ENCODE measurements around the gene CASS4.
A peak's percentile ranks its signal among the peaks of the same experiment; 100 is the strongest.

Gene CASS4

GRCh38 chr20:56451056-56451765 is 39.2 kb downstream of the CASS4 start:
- DNase-seq, result no peak

GRCh38 chr20:56453352-56453751 is 41.3 kb downstream of the CASS4 start:
- DNase-seq, result no peak

- DNase-seq, result no peak
Observed at GRCh38 chr20:56454754-56455153, 42.7 kb downstream of the CASS4 start.

- no peak for DNase-seq
Observed at GRCh38 chr20:56458206-56458821, 46.3 kb downstream of the CASS4 start.

- no peak for DNase-seq
Observed at GRCh38 chr20:56460459-56460858, 48.4 kb downstream of the CASS4 start.

GRCh38 chr20:56461576-56461975 is 49.5 kb downstream of the CASS4 start:
- DNase-seq, result no peak

- no peak for DNase-seq
Observed at GRCh38 chr20:56463428-56463827, 51.4 kb downstream of the CASS4 start.

GRCh38 chr20:56465997-56466396 is 53.9 kb downstream of the CASS4 start:
- no peak for DNase-seq

GRCh38 chr20:56467968-56468315 is 55.9 kb downstream of the CASS4 start:
- DNase-seq, result no peak

GRCh38 chr20:56468316-56469076 is 56.4 kb downstream of the CASS4 start, which contains the start of gene RTF2:
Gene RTF2, plus strand, starts transcription at chr20:56468627. Its CDS starts 71 bp downstream, at chr20:56468698.
- peak; percentile 95 for DNase-seq

- DNase-seq, result no peak
Observed at GRCh38 chr20:56469077-56469449, 57.0 kb downstream of the CASS4 start.

- no peak for DNase-seq
Observed at GRCh38 chr20:56483970-56484369, 71.9 kb downstream of the CASS4 start.

- DNase-seq, result no peak
Observed at GRCh38 chr20:56487216-56487615, 75.2 kb downstream of the CASS4 start.

- no peak for DNase-seq
Observed at GRCh38 chr20:56488566-56488965, 76.5 kb downstream of the CASS4 start.

- DNase-seq, result no peak
Observed at GRCh38 chr20:56501116-56501515, 89.1 kb downstream of the CASS4 start.

GRCh38 chr20:56503916-56504315 is 91.9 kb downstream of the CASS4 start:
- DNase-seq, result no peak

- no peak for DNase-seq
Observed at GRCh38 chr20:56504373-56505005, 92.4 kb downstream of the CASS4 start.

GRCh38 chr20:56506103-56506502 is 94.0 kb downstream of the CASS4 start:
- DNase-seq, result no peak
